ENCODE data around the gene ZNF185. TPM values are rescaled to one million over a fixed set of nuclear protein-coding genes. Genes with fewer than 3 reads are reported as not detected.

ZNF185 gene
- 1 to 10 TPM in 3 of 4 donors, under 1 TPM in 1; 0.45 to 1.8 (median 1.2) TPM for polyA plus RNA-seq
- long read RNA-seq, donor 1: 0 reads
- long read RNA-seq, donor 2: 0 reads
- long read RNA-seq, donor 3: 0 reads
- long read RNA-seq, donor 4: 0 reads
- long read RNA-seq, donor 5: 0 reads
- long read RNA-seq, donor 6: 0 reads
- long read RNA-seq, donor 7: 0 reads
- long read RNA-seq, donor 8: 0 reads
- long read RNA-seq, donor 9: 0 reads
- long read RNA-seq, donor 10: 0 reads

GRCh38 chrX:152897222-152898131, at the start of gene ZNF185:
TSS of gene ZNF185 (plus strand) at chrX:152898067. CDS start at chrX:152914490, 16,423 bp downstream.
- Histone ChIP-seq H3K36me3 (ENCODE audit: control insufficient read depth in 3 of 3, insufficient read depth in 2 of 3, low read depth in 1 of 3, low read length in 3 of 3) (no peaks in the 10 kb centered on the region), H3K9me3 (ENCODE audit: control insufficient read depth in 2 of 2, insufficient read depth in 1 of 2, low read depth in 1 of 2, low read length in 1 of 2) (no peaks in the 10 kb centered on the region), H3K4me1 (ENCODE audit: control insufficient read depth in 3 of 3, insufficient read depth in 2 of 3, low read depth in 1 of 3, low read length in 2 of 3) (no peaks in the 10 kb centered on the region), H3K27me3 (ENCODE audit: control insufficient read depth in 3 of 3, insufficient read depth in 3 of 3, low read length in 3 of 3) (no peaks in the 10 kb centered on the region), H3K27ac (ENCODE audit: low read depth in 1 of 3, low read length in 2 of 3) (no peak within 1 kb of the TSS), H3K4me3 (ENCODE audit: low read depth in 1 of 3, low read length in 3 of 3) (peak within 1 kb of the TSS in 1 of 3 donors; percentile 15)
- 14 to 45% (median 36%) methylated on average over 36 to 64 of the region's 64 CpGs for WGBS, 3 donors
- FAIRE-seq (no peak), DNase-seq (peak; percentile 14 to 49)

DNA sequence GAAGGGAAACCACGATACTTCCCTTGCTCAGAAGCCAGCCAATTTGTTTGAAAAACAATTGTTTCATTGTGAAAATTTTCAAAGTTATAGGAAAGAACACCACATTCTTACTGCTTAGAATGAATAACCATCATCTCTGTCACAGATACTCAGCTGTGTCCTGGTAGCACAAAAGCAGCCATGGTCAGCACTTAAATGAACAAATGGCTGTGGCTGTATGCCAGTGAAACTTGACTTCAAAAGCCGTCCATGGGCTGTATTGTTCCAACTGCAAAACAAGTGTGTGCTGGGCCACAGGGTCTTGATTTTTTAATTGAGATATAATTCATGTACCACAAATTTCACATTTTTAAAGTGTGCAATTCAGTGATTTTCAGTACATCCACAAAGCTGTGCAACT, 47.4 kb upstream of the ZNF185 start:
- H3K4me3 ChIP-seq (ENCODE audit: low read depth in 1 of 3, low read length in 3 of 3): no peak overlapping the region
- no peak for DNase-seq
- no peaks in the 10 kb centered on the region for H3K9me3 ChIP-seq (ENCODE audit: control insufficient read depth in 2 of 2, insufficient read depth in 1 of 2, low read depth in 1 of 2, low read length in 1 of 2)
- FAIRE-seq: no peak
- H3K27me3 ChIP-seq (ENCODE audit: control insufficient read depth in 3 of 3, insufficient read depth in 3 of 3, low read length in 3 of 3): no peaks in the 10 kb centered on the region
- 73 to 79% (median 78%) methylated on average over 2 of the region's 2 CpGs for WGBS, 3 donors
- H3K4me1 ChIP-seq (ENCODE audit: control insufficient read depth in 3 of 3, insufficient read depth in 2 of 3, low read depth in 1 of 3, low read length in 2 of 3): no peaks in the 10 kb centered on the region
- peaks cover 2 to 34% (median 2%) of the 10 kb centered on the region in 3 donors for H3K36me3 ChIP-seq (ENCODE audit: control insufficient read depth in 3 of 3, insufficient read depth in 2 of 3, low read depth in 1 of 3, low read length in 3 of 3)
- no peak overlapping the region for H3K27ac ChIP-seq (ENCODE audit: low read depth in 1 of 3, low read length in 2 of 3)

- DNase-seq (no peak), FAIRE-seq (no peak)
- Histone ChIP-seq H3K9me3 (ENCODE audit: control insufficient read depth in 2 of 2, insufficient read depth in 1 of 2, low read depth in 1 of 2, low read length in 1 of 2) (no peaks in the 10 kb centered on the region), H3K4me1 (ENCODE audit: control insufficient read depth in 3 of 3, insufficient read depth in 2 of 3, low read depth in 1 of 3, low read length in 2 of 3) (no peaks in the 10 kb centered on the region), H3K27me3 (ENCODE audit: control insufficient read depth in 3 of 3, insufficient read depth in 3 of 3, low read length in 3 of 3) (peaks cover 0 to 3% (median 0%) of the 10 kb centered on the region in 3 donors), H3K27ac (ENCODE audit: low read depth in 1 of 3, low read length in 2 of 3) (no peak overlapping the region), H3K4me3 (ENCODE audit: low read depth in 1 of 3, low read length in 3 of 3) (no peak overlapping the region), H3K36me3 (ENCODE audit: control insufficient read depth in 3 of 3, insufficient read depth in 2 of 3, low read depth in 1 of 3, low read length in 3 of 3) (peaks cover 2 to 31% (median 2%) of the 10 kb centered on the region in 3 donors)
- 93 to 97% (median 97%) methylated on average over 7 of the region's 7 CpGs for WGBS, 3 donors
Observed at GRCh38 chrX:152853986-152854385, 43.9 kb upstream of the ZNF185 start.

DNA sequence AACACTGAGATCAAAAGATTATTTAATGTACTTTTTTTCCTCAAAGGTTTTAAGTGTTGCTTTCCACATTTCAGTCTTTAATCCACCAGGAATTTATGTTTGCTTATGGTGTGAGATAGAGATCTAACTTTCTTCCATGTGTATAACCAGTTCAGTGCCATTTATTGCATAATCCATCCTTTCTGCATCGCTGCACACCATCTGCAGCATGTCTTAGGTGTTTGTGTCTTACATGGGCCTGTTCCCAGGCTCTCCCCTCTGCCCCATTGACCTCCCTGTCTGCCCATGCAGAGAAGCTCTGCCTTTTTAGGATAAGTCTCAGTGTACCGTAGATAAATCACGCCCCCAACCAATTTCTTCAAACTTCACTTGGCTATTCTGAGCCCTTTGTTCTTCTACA, 36.8 kb upstream of the ZNF185 start:
- WGBS, 3 donors: 78 to 85% (median 80%) methylated on average over 3 of the region's 3 CpGs
- Histone ChIP-seq H3K4me3 (ENCODE audit: low read depth in 1 of 3, low read length in 3 of 3) (no peak overlapping the region), H3K9me3 (ENCODE audit: control insufficient read depth in 2 of 2, insufficient read depth in 1 of 2, low read depth in 1 of 2, low read length in 1 of 2) (no peaks in the 10 kb centered on the region), H3K4me1 (ENCODE audit: control insufficient read depth in 3 of 3, insufficient read depth in 2 of 3, low read depth in 1 of 3, low read length in 2 of 3) (no peaks in the 10 kb centered on the region), H3K27ac (ENCODE audit: low read depth in 1 of 3, low read length in 2 of 3) (no peak overlapping the region), H3K36me3 (ENCODE audit: control insufficient read depth in 3 of 3, insufficient read depth in 2 of 3, low read depth in 1 of 3, low read length in 3 of 3) (peaks cover 0 to 37% (median 2%) of the 10 kb centered on the region in 3 donors), H3K27me3 (ENCODE audit: control insufficient read depth in 3 of 3, insufficient read depth in 3 of 3, low read length in 3 of 3) (peaks cover 0 to 3% (median 0%) of the 10 kb centered on the region in 3 donors)
- FAIRE-seq: no peak
- no peak for DNase-seq

GRCh38 chrX:152861826-152862225, 36.0 kb upstream of the ZNF185 start:
- DNase-seq (no peak), FAIRE-seq (no peak)
- Histone ChIP-seq H3K9me3 (ENCODE audit: control insufficient read depth in 2 of 2, insufficient read depth in 1 of 2, low read depth in 1 of 2, low read length in 1 of 2) (no peaks in the 10 kb centered on the region), H3K27ac (ENCODE audit: low read depth in 1 of 3, low read length in 2 of 3) (no peak overlapping the region), H3K27me3 (ENCODE audit: control insufficient read depth in 3 of 3, insufficient read depth in 3 of 3, low read length in 3 of 3) (peaks cover 0 to 3% (median 0%) of the 10 kb centered on the region in 3 donors), H3K36me3 (ENCODE audit: control insufficient read depth in 3 of 3, insufficient read depth in 2 of 3, low read depth in 1 of 3, low read length in 3 of 3) (peaks cover 0 to 43% (median 2%) of the 10 kb centered on the region in 3 donors), H3K4me3 (ENCODE audit: low read depth in 1 of 3, low read length in 3 of 3) (no peak overlapping the region), H3K4me1 (ENCODE audit: control insufficient read depth in 3 of 3, insufficient read depth in 2 of 3, low read depth in 1 of 3, low read length in 2 of 3) (no peaks in the 10 kb centered on the region)
- WGBS, 3 donors: 76 to 90% (median 87%) methylated on average over 6 of the region's 6 CpGs

DNA sequence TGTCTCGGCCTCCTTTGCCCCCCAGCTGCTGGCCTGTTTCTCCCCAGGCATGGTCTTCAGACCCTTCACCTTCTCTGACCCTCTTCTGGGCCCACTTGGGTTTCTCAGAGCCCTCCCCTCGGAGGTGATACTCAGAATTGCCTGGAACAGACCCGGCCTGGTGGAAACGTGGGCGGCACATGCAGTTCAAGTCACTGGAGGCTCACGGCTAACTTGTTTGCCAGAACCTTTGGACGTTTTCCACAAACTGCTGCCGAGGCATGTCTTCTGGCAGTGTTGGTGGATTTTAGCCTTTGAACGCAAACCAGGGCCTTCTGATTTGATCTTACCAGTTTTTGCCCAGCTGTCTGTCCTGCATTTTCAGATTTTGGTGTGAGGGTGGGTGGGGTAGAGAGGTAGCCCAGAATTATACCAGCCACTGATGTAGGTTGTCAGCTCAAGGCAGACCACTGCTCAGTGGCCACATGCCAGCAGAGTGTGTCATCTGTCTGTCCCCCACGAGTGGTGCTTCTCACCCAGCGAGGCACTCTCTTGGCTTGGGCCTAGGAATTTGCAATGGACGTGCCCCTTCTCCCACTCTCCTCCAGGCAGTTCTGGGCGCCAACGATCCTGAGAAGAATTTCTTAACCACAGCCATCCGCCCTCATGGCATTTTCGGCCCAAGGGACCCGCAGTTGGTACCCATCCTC, 32.5 kb upstream of the ZNF185 start:
- Histone ChIP-seq H3K4me3 (ENCODE audit: low read depth in 1 of 3, low read length in 3 of 3) (no peak overlapping the region), H3K9me3 (ENCODE audit: control insufficient read depth in 2 of 2, insufficient read depth in 1 of 2, low read depth in 1 of 2, low read length in 1 of 2) (no peaks in the 10 kb centered on the region), H3K4me1 (ENCODE audit: control insufficient read depth in 3 of 3, insufficient read depth in 2 of 3, low read depth in 1 of 3, low read length in 2 of 3) (no peaks in the 10 kb centered on the region), H3K27me3 (ENCODE audit: control insufficient read depth in 3 of 3, insufficient read depth in 3 of 3, low read length in 3 of 3) (no peaks in the 10 kb centered on the region), H3K36me3 (ENCODE audit: control insufficient read depth in 3 of 3, insufficient read depth in 2 of 3, low read depth in 1 of 3, low read length in 3 of 3) (peaks cover 0 to 62% (median 3%) of the 10 kb centered on the region in 3 donors), H3K27ac (ENCODE audit: low read depth in 1 of 3, low read length in 2 of 3) (no peak overlapping the region)
- FAIRE-seq: no peak
- DNase-seq: no peak
- WGBS, 3 donors: 87 to 93% (median 93%) methylated on average over 17 of the region's 17 CpGs

DNA sequence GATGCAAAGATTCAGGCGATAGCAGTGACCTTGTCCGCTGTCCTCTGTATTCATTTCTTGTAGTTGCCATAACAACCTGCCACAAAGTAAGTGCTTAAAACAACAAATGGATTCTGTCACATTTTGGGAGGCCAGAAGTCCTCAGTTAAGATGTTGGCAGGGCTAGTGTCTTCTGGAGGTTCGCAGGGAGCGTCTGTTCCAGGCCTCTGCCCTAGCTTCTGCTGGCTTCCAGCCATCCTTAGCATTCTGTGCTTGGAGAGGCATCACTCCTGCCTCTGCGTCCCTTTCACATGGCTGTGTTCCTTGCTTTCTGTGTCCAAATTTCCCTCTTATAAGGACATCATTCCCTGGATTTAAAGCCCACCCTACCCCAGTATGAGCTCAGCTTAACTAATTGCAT, 31.5 kb upstream of the ZNF185 start:
- WGBS, 3 donors: 87 to 93% (median 88%) methylated on average over 5 of the region's 5 CpGs
- peaks cover 0 to 64% (median 3%) of the 10 kb centered on the region in 3 donors for H3K36me3 ChIP-seq (ENCODE audit: control insufficient read depth in 3 of 3, insufficient read depth in 2 of 3, low read depth in 1 of 3, low read length in 3 of 3)
- no peaks in the 10 kb centered on the region for H3K4me1 ChIP-seq (ENCODE audit: control insufficient read depth in 3 of 3, insufficient read depth in 2 of 3, low read depth in 1 of 3, low read length in 2 of 3)
- DNase-seq (no peak), FAIRE-seq (no peak)
- no peaks in the 10 kb centered on the region for H3K9me3 ChIP-seq (ENCODE audit: control insufficient read depth in 2 of 2, insufficient read depth in 1 of 2, low read depth in 1 of 2, low read length in 1 of 2)
- H3K27me3 ChIP-seq (ENCODE audit: control insufficient read depth in 3 of 3, insufficient read depth in 3 of 3, low read length in 3 of 3): no peaks in the 10 kb centered on the region
- no peak overlapping the region for H3K4me3 ChIP-seq (ENCODE audit: low read depth in 1 of 3, low read length in 3 of 3)
- H3K27ac ChIP-seq (ENCODE audit: low read depth in 1 of 3, low read length in 2 of 3): no peak overlapping the region

GRCh38 chrX:152869972-152870371, 27.9 kb upstream of the ZNF185 start:
- no peak overlapping the region for H3K27ac ChIP-seq (ENCODE audit: low read depth in 1 of 3, low read length in 2 of 3)
- H3K36me3 ChIP-seq (ENCODE audit: control insufficient read depth in 3 of 3, insufficient read depth in 2 of 3, low read depth in 1 of 3, low read length in 3 of 3): peaks cover 0 to 51% (median 3%) of the 10 kb centered on the region in 3 donors
- 82 to 90% (median 85%) methylated on average over 7 of the region's 7 CpGs for WGBS, 3 donors

More at GRCh38 chrX:152869972-152870371, 27.9 kb upstream of the ZNF185 start:
- H3K4me3 ChIP-seq (ENCODE audit: low read depth in 1 of 3, low read length in 3 of 3): no peak overlapping the region
- FAIRE-seq (no peak), DNase-seq (no peak)
- no peaks in the 10 kb centered on the region for H3K9me3 ChIP-seq (ENCODE audit: control insufficient read depth in 2 of 2, insufficient read depth in 1 of 2, low read depth in 1 of 2, low read length in 1 of 2)
- no peaks in the 10 kb centered on the region for H3K4me1 ChIP-seq (ENCODE audit: control insufficient read depth in 3 of 3, insufficient read depth in 2 of 3, low read depth in 1 of 3, low read length in 2 of 3)
- H3K27me3 ChIP-seq (ENCODE audit: control insufficient read depth in 3 of 3, insufficient read depth in 3 of 3, low read length in 3 of 3): no peaks in the 10 kb centered on the region

Measured in small intestine (tissue), 16 donors.